ENCODE data around the gene KRTAP3-3.
"Not testable (repeated sequence)": the region's sequence is repeated elsewhere in the genome, so short reads cannot be mapped to it uniquely, and the experiment has no call there.

The KRTAP3-3 gene

DNA sequence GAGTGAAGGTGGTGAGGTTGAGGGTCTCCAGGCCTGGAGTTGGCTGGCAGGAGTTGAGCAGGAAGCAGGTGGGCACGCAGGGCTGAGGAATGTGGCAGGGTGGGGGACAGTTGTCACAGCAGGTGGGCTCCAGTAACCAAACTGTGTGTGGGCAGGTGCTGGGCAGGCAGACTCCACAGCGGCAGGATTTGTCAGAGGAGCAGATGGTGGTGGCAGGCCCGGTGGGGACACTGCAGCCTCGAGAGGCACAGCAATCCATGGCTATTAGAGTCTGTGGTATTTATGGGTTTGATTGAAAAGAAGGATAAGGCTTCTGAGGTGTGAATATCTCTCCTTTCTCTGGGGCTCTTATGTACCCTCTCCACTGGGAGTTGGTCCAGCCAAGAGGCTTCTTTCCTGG lies at the start of gene KRTAP3-3:
Gene KRTAP3-3 (minus strand): TSS at position 326 of the 400 bp plus-strand sequence. CDS start 67 bp downstream, at position 259.
- no peak for DNase-seq

GRCh38 chr17:41042953-41043352 lies 49.0 kb upstream of the KRTAP3-3 start:
- no peak for DNase-seq

GRCh38 chr17:41040783-41041571 lies 47.0 kb upstream of the KRTAP3-3 start, which contains the start of gene KRTAP1-1:
KRTAP1-1 (minus strand) TSS chr17:41041450; CDS start chr17:41041397, 53 bp downstream.
- not testable (repeated sequence) for DNase-seq

GRCh38 chr17:41037853-41038350 lies 43.9 kb upstream of the KRTAP3-3 start:
- no peak for DNase-seq

- DNase-seq = not testable (repeated sequence)
Observed at GRCh38 chr17:41034346-41034935, 40.5 kb upstream of the KRTAP3-3 start, which contains the start of gene KRTAP1-3. KRTAP1-3 (minus strand) TSS chr17:41034874; CDS start chr17:41034821, 53 bp downstream.

- no peak for DNase-seq
Observed at GRCh38 chr17:41029633-41030245, 35.8 kb upstream of the KRTAP3-3 start, which contains the start of gene KRTAP1-4. KRTAP1-4 (minus strand) TSS chr17:41030195; CDS start chr17:41030078, 117 bp downstream.

GRCh38 chr17:41026715-41027471 lies 32.9 kb upstream of the KRTAP3-3 start, which contains the start of gene KRTAP1-5:
KRTAP1-5 (minus strand) TSS chr17:41027208; CDS start chr17:41027155, 53 bp downstream.
- no peak for DNase-seq

GRCh38 chr17:41024697-41025096 lies 30.7 kb upstream of the KRTAP3-3 start:
- no peak for DNase-seq

GRCh38 chr17:41020336-41020735 lies 26.4 kb upstream of the KRTAP3-3 start:
- no peak for DNase-seq

DNA sequence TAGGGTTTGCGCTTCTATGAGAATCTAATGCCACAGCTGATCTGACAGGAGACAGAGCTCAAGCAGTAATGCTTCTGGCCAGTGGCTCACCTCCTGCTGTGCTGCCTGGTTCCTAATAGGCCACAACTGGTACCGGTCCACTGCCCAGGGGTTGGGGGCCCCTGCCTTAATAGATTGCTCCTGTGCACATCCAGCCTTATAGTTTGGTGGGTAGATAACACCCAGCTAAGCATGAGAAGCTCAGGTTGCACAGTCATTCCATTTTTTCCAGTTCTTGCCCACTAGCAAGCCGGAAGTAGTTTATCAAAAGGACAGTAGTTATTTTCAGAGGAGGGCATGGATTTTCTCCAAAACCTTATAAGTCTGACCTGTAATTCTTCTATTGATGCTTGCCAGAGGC lies 25.5 kb upstream of the KRTAP3-3 start:
- no peak for DNase-seq

DNA sequence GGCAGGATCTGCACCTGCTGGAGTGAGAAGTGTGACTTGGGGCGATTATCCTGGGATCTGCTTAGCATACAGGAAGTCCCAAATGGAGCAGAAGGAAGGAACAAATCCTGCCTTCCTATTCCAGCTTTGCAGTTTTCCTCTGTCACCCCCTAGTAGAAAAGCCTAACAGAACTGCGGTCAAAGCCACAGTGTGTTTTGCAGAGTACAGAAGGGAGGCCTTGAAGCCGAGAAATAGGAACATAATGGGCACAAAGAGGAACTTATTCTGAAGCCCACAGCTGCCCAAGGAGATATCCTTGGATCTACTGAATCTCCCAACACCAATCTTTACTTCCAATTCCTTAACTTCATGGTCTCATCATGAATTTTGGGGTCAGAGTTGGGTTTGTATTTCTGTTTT lies 24.6 kb upstream of the KRTAP3-3 start:
- DNase-seq = no peak

- DNase-seq = no peak
Observed at GRCh38 chr17:41016578-41017215, 22.7 kb upstream of the KRTAP3-3 start.

GRCh38 chr17:41015454-41015853 lies 21.5 kb upstream of the KRTAP3-3 start:
- no peak for DNase-seq

- no peak for DNase-seq
Observed at GRCh38 chr17:41013606-41014005, 19.6 kb upstream of the KRTAP3-3 start.

GRCh38 chr17:41013181-41013580 lies 19.2 kb upstream of the KRTAP3-3 start:
- DNase-seq = no peak

- DNase-seq = no peak
Observed at GRCh38 chr17:41012326-41013120, 18.6 kb upstream of the KRTAP3-3 start.

DNA sequence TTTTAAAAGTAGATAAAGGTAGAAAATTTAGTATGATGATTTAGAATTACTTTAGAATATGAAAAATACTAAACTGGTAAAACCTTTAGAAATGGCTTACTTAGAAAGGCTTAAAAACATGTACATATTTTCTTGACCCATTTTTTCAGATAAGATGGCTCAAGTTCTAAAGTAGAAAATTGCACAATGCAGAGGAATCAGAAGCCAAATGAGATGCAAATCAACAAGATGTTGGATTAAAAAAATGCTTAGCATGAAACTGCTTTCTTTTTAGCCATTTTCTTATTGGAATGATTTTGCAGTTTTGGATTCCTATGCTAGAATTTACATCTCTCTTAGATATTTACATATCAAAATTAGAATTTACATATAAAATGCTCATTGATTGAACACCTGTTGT lies 16.5 kb upstream of the KRTAP3-3 start:
- DNase-seq = no peak

- no peak for DNase-seq
Observed at GRCh38 chr17:41009936-41010335, 16.0 kb upstream of the KRTAP3-3 start.

DNA sequence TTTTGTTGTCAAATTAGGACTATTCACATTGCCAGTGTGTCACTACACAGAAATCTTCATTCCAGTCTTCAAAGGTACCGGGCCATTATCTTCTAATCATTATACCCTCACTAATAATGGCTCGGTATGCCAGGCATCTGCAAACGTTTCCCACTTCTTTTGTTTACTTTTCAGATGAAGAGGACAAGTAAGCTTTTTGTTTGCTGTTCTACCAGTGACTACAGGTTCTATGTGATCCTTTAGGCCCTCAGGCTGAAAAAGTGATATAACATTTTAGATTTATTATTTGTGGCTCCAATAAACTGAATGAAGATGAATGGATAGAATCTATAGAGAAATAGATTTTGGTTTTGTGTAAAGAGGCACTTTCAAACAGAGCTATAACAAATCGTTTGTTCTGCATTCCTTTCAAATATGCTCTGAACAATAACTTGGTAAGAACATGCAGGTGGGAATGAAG lies 15.4 kb upstream of the KRTAP3-3 start:
- no peak for DNase-seq

DNA sequence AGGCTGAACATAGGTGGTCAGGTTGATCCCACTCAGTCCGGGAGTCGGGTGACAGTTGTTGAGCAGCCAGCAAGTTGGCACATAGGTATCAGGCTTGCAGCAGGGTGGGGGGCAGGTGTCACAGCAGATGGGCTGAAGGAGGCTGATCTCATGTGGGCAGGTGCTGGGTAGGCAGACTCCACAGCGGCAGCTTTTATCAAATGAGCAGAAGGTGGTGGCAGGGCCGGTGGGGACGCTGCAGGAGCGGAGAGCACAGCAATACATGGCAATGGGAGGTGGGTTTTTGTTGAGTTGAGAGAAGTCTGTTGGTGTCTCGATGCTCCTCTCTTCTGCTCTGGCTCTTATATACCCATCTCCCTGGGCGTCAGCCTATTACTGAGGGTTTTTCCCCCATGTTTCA lies 14.8 kb upstream of the KRTAP3-3 start, which contains the start of gene KRTAP3-1:
Gene KRTAP3-1 (minus strand): TSS at position 318 of the 400 bp plus-strand sequence. CDS start 54 bp downstream, at position 264.
- DNase-seq = no peak

GRCh38 chr17:41004397-41004796 lies 10.4 kb upstream of the KRTAP3-3 start:
- no peak for DNase-seq

Data from activated CD4-positive, CD25-positive, alpha-beta regulatory T cell treated with anti-CD3 and anti-CD28 coated beads, Interleukin-2, amount 50 U/mL, for 72 hours (primary cell).